OCI-LY7 (cell line): ENCODE results near the gene COL23A1. TPM values are rescaled to one million over a fixed set of nuclear protein-coding genes. Genes with fewer than 3 reads are reported as not detected.

Experiments
- BruUV-seq: library from RNA; stranded (reverse); fragments of 400-500 nt; replicated peaks from 2 replicates; lab custom pipeline; 2021; lab: Mats Ljungman, UMichigan
- CTCF ChIA-PET: fragments of 300-600 bp; sonication (Branson Sonifier 250); formaldehyde crosslinking; loops from one replicate; lab custom pipeline; 2022; ENCODE audit warnings: antibody characterized with exemption; ENCODE audit not compliant: unreplicated experiment; lab: Charles Lee
- POLR2A ChIA-PET: fragments of 300-600 bp; sonication (Branson Sonifier 250); formaldehyde crosslinking; loops from one replicate; lab custom pipeline; 2022; ENCODE audit warnings: antibody characterized with exemption; lab: Charles Lee
- DNase-seq: peaks from one replicate; pipeline ENCODE4 v3.0.0-alpha.2; 2015; ENCODE audit warnings: low spot score
- H2AFZ ChIP-seq: fragments of 200-600 bp; sonication (generic), shearing (Covaris generic); 2 replicates; pipeline ENCODE4 v1.6.1; 2014; ENCODE audit warnings: mild to moderate bottlenecking, antibody characterized with exemption, low read length, moderate library complexity
- H3K27ac ChIP-seq: fragments of 200-600 bp; sonication (generic); 2 replicates; pipeline ENCODE4 v1.5.1; 2014; ENCODE audit warnings: mixed run types, low read depth, mild to moderate bottlenecking, moderate library complexity, low read length, inconsistent platforms; ENCODE audit not compliant: poor library complexity, severe bottlenecking
- H3K36me3 ChIP-seq: fragments of 200-600 bp; sonication (generic); 2 replicates; pipeline ENCODE4 v1.6.1; 2014; ENCODE audit warnings: mild to moderate bottlenecking, antibody characterized with exemption, low read length, moderate library complexity, mixed read lengths; ENCODE audit not compliant: insufficient read depth
- H3K4me1 ChIP-seq: fragments of 200-600 bp; sonication (generic); 2 replicates; pipeline ENCODE4 v1.5.1; 2014; ENCODE audit warnings: mild to moderate bottlenecking, low read length; ENCODE audit not compliant: insufficient read depth, poor library complexity, severe bottlenecking
- H3K4me2 ChIP-seq: fragments of 200-600 bp; sonication (generic); 2 replicates; pipeline ENCODE4 v1.6.1; 2014; ENCODE audit warnings: mild to moderate bottlenecking, low read length
- H3K4me3 ChIP-seq: fragments of 200-600 bp; sonication (generic); 2 replicates; pipeline ENCODE4 v1.5.1; 2014; ENCODE audit warnings: mild to moderate bottlenecking, low read depth, low read length; ENCODE audit not compliant: poor library complexity, severe bottlenecking
- H3K79me2 ChIP-seq: fragments of 200-600 bp; sonication (generic); 2 replicates; pipeline ENCODE4 v1.6.1; 2016; ENCODE audit warnings: low read depth, mild to moderate bottlenecking, low read length, moderate library complexity, mixed read lengths; ENCODE audit not compliant: insufficient read depth
- H3K9me2 ChIP-seq: fragments of 200-600 bp; sonication (generic); 2 replicates; pipeline ENCODE4 v1.6.1; 2016; ENCODE audit warnings: mild to moderate bottlenecking, low read length, mixed read lengths; ENCODE audit not compliant: insufficient read depth
- H3K9me3 ChIP-seq: fragments of 200-600 bp; sonication (generic); 2 replicates; pipeline ENCODE4 v1.6.1; 2014; ENCODE audit warnings: mild to moderate bottlenecking, mixed run types, low read length, mixed read lengths
- H4K20me1 ChIP-seq: fragments of 200-600 bp; sonication (generic); 2 replicates; pipeline ENCODE4 v1.6.1; 2014; ENCODE audit warnings: mild to moderate bottlenecking, antibody characterized with exemption, low read length, moderate library complexity, mixed read lengths; ENCODE audit not compliant: insufficient read depth
- CTCF ChIP-seq: fragments of 200-600 bp; sonication (generic); conservative IDR thresholded peaks from 2 replicates; pipeline ENCODE4 v1.5.1; 2014; ENCODE audit warnings: mild to moderate bottlenecking, antibody characterized with exemption, low read length, moderate library complexity, mixed read lengths
- EZH2phosphoT487 ChIP-seq: fragments of 200-600 bp; sonication (generic); IDR thresholded peaks from 2 replicates; pipeline ENCODE4 v1.6.1; 2018; ENCODE audit warnings: low read depth, borderline replicate concordance, mild to moderate bottlenecking, mixed run types, antibody characterized with exemption, low read length, moderate library complexity, mixed read lengths
- intact Hi-C: fragments of 100-400 bp; cut with micrococcal nuclease; formaldehyde crosslinking; loops from one replicate; pipeline ENCODE4 v1.10.0; 2022; ENCODE audit not compliant: unreplicated experiment
- total RNA-seq, 2 experiments: library from RNA; depleted of rRNA in 1 of 2; stranded (reverse); fragments of >200 nt in 1 of 2; shearing (Covaris generic) in 1 of 2; gene quantifications; 2 replicates each; pipeline ENCODE4 v1.2.3, GENCODE V29; 2014 to 2022

COL23A1 gene
- total RNA-seq, 2 experiments from 2014 or later: 0.53 TPM; not detected in 1

GRCh38 chr5:178509491-178510057 is 80.6 kb downstream of the COL23A1 start:
- no peak for DNase-seq
- H3K4me3 ChIP-seq: no peak overlapping the region
- POLR2A ChIA-PET: no interaction called here
- no peak overlapping the region for H3K4me2 ChIP-seq
- H3K4me1 ChIP-seq: no peaks in the 10 kb centered on the region
- TF ChIP-seq CTCF (no peak), EZH2phosphoT487 (no peak)
- CTCF ChIA-PET: no interaction called here
- no peaks in the 10 kb centered on the region; the same call in 1 of the 2 replicates for H3K9me3 ChIP-seq
- no peaks in the 10 kb centered on the region for H3K36me3 ChIP-seq
- H2AFZ ChIP-seq: no peak overlapping the region
- no TSS peak for BruUV-seq
- no peaks in the 10 kb centered on the region for H4K20me1 ChIP-seq
- no peaks in the 10 kb centered on the region for H3K9me2 ChIP-seq
- H3K79me2 ChIP-seq: no peaks in the 10 kb centered on the region
- intact Hi-C loops: no loop called here
- H3K27ac ChIP-seq: no peak overlapping the region

GRCh38 chr5:178507151-178507932 is 82.9 kb downstream of the COL23A1 start:
- intact Hi-C loops: no loop called here
- H3K9me2 ChIP-seq: no peaks in the 10 kb centered on the region
- no peaks in the 10 kb centered on the region for H3K79me2 ChIP-seq
- no peaks in the 10 kb centered on the region for H3K4me1 ChIP-seq
- TF ChIP-seq EZH2phosphoT487 (no peak), CTCF (no peak)
- CTCF ChIA-PET: no interaction called here
- POLR2A ChIA-PET: interaction anchor here (0.5 kb wide), 1 partner anchor 55 kb away, joined by 3 read pairs; no protein-coding TSS in a partner anchor
- no peak overlapping the region for H3K4me2 ChIP-seq
- no peak for DNase-seq
- no TSS peak for BruUV-seq
- H3K4me3 ChIP-seq: no peak overlapping the region
- no peak overlapping the region for H3K27ac ChIP-seq
- no peaks in the 10 kb centered on the region for H4K20me1 ChIP-seq
- no peak overlapping the region for H2AFZ ChIP-seq
- H3K36me3 ChIP-seq: no peaks in the 10 kb centered on the region
- H3K9me3 ChIP-seq: no peaks in the 10 kb centered on the region; the same call in 1 of the 2 replicates
